Measurements from ENCODE around the gene ZNF451. TPM values are rescaled to one million over a fixed set of nuclear protein-coding genes. Genes with fewer than 3 reads are reported as not detected.
A peak's percentile ranks its signal among the peaks of the same experiment; 100 is the strongest.

Gene ZNF451
- total and polyA plus RNA-seq, 3 donors from 2014 or later, result 68.1 to 106 (median 70.1) TPM

- Histone ChIP-seq H3K36me3 (ENCODE audit: low read depth, missing control alignments) (no peaks in the 10 kb centered on the region), H3K4me1 (no peaks in the 10 kb centered on the region), H3K27ac (peak overlapping the region in 1 of 2 donors; percentile 17), H3K27me3 (no peaks in the 10 kb centered on the region), H3K9me3 (no peaks in the 10 kb centered on the region), H3K4me3 (no peak overlapping the region)
- WGBS, 2 donors, result 42 to 53% methylated on average over 3 of the region's 3 CpGs
- no peak for DNase-seq
- TF ChIP-seq CTCF (IDR thresholded peaks at IDR 0.05), result no peak
- TF ChIP-seq POLR2A (IDR thresholded peaks at IDR 0.05), result no peak
- intact Hi-C loops (cut with DNase I; ENCODE audit: low total_unique reads), result no loop called here
Measured at GRCh38 chr6:57162516-57162915, 72.5 kb downstream of the ZNF451 start.

GRCh38 chr6:57163956-57164355 lies 74.0 kb downstream of the ZNF451 start:
- WGBS, 2 donors, result 93 to 94% methylated on average over 2 of the region's 2 CpGs
- H3K27ac ChIP-seq, result no peak overlapping the region
- no peaks in the 10 kb centered on the region for H3K27me3 ChIP-seq
- H3K36me3 ChIP-seq (ENCODE audit: low read depth, missing control alignments), result no peaks in the 10 kb centered on the region
- H3K4me1 ChIP-seq, result no peaks in the 10 kb centered on the region
- DNase-seq, result no peak
- TF ChIP-seq CTCF (IDR thresholded peaks at IDR 0.05) (no peak), POLR2A (IDR thresholded peaks at IDR 0.05) (no peak)
- no peak overlapping the region for H3K4me3 ChIP-seq
- no peaks in the 10 kb centered on the region for H3K9me3 ChIP-seq
- intact Hi-C loops (cut with DNase I; ENCODE audit: low total_unique reads), result no loop called here

- TF ChIP-seq POLR2A (IDR thresholded peaks at IDR 0.05), result no peak
- no peak for TF ChIP-seq CTCF (IDR thresholded peaks at IDR 0.05)
- intact Hi-C loops (cut with DNase I; ENCODE audit: low total_unique reads), result no loop called here
- Histone ChIP-seq H3K36me3 (ENCODE audit: low read depth, missing control alignments) (no peaks in the 10 kb centered on the region), H3K27ac (no peak overlapping the region), H3K27me3 (no peaks in the 10 kb centered on the region), H3K9me3 (no peaks in the 10 kb centered on the region), H3K4me1 (no peaks in the 10 kb centered on the region), H3K4me3 (no peak overlapping the region)
- WGBS, 2 donors, result 97 to 100% methylated on average over 1 of the region's 1 CpG
- no peak for DNase-seq
Measured at GRCh38 chr6:57165080-57165479, 75.1 kb downstream of the ZNF451 start.

GRCh38 chr6:57172136-57173055 lies 82.4 kb downstream of the ZNF451 start, which contains the start of gene BAG2:
Gene BAG2, plus strand, starts transcription at chr6:57172326. Its CDS starts 372 bp downstream, at chr6:57172698.
- Histone ChIP-seq H3K27me3 (no peaks in the 10 kb centered on the region), H3K27ac (peak within 1 kb of the TSS; percentile 93 to 97), H3K9me3 (no peaks in the 10 kb centered on the region), H3K4me1 (no peaks in the 10 kb centered on the region), H3K4me3 (peak within 1 kb of the TSS; percentile 82 to 85), H3K36me3 (ENCODE audit: low read depth, missing control alignments) (no peaks in the 10 kb centered on the region)
- no peak for TF ChIP-seq POLR2A (IDR thresholded peaks at IDR 0.05)
- TF ChIP-seq CTCF (IDR thresholded peaks at IDR 0.05), result peak in 1 of 3 experiments; percentile 46
- 0 to 2% methylated on average over 27 to 86 of the region's 97 CpGs for WGBS, 2 donors
- peak; percentile 96 for DNase-seq
- intact Hi-C loops (cut with DNase I; ENCODE audit: low total_unique reads), result loop anchor here (5.0 kb wide), 1 partner anchor 80 kb away; the partner anchor contains the start of gene ZNF451
